HG02798 (cell line): ENCODE data around the gene RDH14.

Source experiments
- ATAC-seq: cut with Tn5 transposase; IDR thresholded peaks from one replicate; pipeline ENCODE4 v1.9.1; 2021; ENCODE audit warnings: mild to moderate bottlenecking; ENCODE audit not compliant: unreplicated experiment, poor library complexity

The RDH14 gene

GRCh38 chr2:18525852-18526251 is 34.6 kb downstream of the RDH14 start:
- ATAC-seq, result no peak

- ATAC-seq, result no peak
These were observed 35.2 kb downstream of the RDH14 start for GRCh38 chr2:18525236-18525635.

GRCh38 chr2:18522484-18523146 is 37.8 kb downstream of the RDH14 start:
- no peak for ATAC-seq

GRCh38 chr2:18520451-18521425 is 39.7 kb downstream of the RDH14 start:
- ATAC-seq, result peak; percentile 82

GRCh38 chr2:18519914-18520450 is 40.5 kb downstream of the RDH14 start:
- ATAC-seq, result no peak

GRCh38 chr2:18518116-18519111 is 42.0 kb downstream of the RDH14 start:
- ATAC-seq, result no peak

- ATAC-seq, result no peak
These were observed 43.1 kb downstream of the RDH14 start for GRCh38 chr2:18517386-18517785.

GRCh38 chr2:18516112-18516511 is 44.3 kb downstream of the RDH14 start:
- no peak for ATAC-seq

GRCh38 chr2:18514526-18515461 is 45.7 kb downstream of the RDH14 start:
- ATAC-seq, result no peak

- ATAC-seq, result no peak
These were observed 49.7 kb downstream of the RDH14 start for GRCh38 chr2:18510775-18511174.

- no peak for ATAC-seq
These were observed 53.5 kb downstream of the RDH14 start for GRCh38 chr2:18506883-18507509.

GRCh38 chr2:18505703-18506341 is 54.6 kb downstream of the RDH14 start:
- ATAC-seq, result no peak
